CD1c-positive myeloid dendritic cell (primary cell): ENCODE data around the gene CD180.

Experiments
- DNase-seq: peaks from one replicate; pipeline ENCODE4 v3.0.0-alpha.2; 2016; ENCODE audit errors: extremely low spot score

The CD180 gene

DNA sequence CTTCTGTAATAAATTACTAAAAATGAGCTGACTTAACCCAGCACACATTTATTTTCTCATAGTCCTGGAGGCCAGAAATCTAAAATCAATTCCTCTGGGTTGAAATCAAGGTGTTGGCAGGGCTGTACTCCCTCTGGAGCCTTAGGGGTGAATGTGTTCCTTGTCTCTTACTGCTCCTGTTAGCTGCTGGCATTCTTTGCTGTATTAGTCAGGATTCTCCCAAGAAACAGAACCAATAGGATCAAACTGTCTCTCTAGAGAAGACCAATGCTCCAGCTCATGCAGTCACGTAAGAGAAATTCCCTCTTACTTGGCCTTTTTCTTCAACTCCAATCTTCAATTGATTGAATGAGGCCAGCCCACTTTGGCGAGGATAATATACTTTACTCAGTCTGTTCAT is 15.3 kb upstream of the CD180 start:
- peak; percentile 0 for DNase-seq

DNA sequence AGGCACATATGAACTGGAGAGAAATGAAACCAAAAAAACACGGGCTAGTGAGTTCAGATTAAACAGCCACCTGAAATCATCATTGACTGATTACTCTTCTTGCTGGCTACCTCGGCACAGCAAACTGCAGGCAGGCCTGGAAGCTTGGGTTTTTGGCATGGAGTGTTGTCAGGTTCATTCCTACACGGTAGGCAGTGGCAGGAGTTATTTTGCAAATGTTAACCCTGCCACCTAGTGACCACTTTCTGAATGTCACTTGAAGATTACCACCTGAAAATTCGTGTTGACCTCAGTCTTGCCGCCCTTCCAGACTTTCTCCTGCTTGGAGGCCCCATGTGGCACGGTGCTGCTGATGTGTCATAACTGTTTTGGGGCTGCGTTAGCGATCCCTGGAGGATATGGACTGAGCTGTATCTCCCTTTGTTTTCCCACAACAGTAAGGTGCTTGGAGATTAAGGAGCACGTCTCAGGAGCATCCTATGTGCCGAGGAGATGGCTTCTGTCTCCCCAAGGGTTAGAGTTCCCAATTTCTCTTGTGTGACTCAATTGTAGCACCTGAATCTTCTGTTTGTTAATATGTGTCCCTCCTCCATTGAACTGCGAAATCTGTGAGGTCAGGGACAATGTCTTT is 12.7 kb upstream of the CD180 start:
- peak; percentile 84 for DNase-seq

DNA sequence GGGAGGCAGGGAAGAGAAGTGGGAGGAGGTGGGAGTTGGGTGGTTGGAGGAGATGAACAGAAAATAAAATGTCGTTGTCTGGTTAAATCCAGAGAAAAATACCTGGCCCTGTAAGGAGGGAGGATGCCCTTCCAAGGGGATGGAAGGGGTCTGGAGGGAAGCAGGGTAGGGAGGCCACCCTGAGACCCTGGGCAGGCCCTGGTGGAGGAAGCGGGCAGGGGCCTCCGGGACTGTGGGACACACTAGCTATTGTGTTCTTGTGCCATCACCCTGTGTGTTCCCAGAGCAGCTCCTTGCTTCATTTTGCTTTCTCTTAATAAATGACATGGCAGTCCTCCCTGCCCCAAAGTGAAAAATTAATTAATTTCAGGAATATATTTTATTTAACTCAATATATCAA is 11.8 kb upstream of the CD180 start:
- DNase-seq: peak; percentile 1

DNA sequence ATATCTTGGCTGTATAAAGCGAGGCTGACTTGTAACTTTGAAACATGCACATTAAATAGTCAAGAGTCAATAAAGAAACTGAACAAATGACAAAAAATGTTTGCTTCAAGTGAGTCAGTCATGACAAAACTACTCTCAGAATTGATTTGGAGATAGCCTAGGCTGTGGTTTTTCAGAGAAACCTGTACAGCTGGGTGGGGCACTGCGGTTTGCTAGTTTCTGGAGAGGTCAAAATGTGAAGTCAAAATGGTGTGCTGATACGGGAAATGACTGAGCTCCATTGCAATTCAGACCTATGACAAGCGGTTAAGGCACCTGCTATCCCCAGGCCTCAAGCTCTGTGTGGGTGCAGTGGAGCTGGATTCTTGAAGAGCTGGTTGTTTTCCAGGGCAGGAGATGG is 10.3 kb upstream of the CD180 start:
- peak; percentile 90 for DNase-seq

DNA sequence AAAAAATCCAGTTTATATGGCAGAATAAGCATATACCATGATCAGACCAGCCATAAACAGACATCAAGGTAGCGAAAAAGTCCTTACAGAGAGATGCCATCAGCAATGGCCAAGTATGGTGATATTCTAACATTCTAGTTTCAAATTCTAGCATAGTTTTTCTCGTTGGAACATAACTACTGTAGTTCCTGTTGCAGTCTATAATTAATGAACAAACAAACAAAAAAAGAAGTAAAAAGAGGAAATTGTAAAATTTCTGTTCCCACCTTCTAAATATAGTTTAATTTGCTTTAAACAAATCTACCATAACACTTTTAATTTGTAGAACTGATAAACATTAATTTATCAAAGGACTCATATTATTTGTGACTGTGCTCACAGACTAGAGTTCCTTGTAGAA is 9.9 kb upstream of the CD180 start:
- DNase-seq: peak; percentile 49

DNA sequence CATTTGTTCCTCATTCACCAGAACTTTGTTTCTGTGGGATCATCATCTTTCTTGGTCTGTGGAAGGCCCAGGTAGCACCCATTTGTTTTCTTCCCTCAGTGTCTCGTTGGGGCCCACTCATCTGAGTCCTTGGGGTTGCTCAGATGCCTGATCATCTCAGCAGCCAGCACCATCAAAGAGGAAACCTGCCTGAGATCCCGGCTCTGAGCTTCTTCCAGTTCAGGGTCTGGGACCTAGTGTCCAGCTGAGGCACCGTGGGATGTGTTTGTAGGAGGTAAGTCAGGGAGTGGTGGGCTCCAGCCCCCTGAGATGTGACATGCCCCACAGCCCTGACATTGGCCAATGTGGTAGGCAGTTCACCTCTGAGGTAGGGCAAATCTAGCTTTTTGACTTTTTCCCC is 9.4 kb upstream of the CD180 start:
- no peak for DNase-seq

DNA sequence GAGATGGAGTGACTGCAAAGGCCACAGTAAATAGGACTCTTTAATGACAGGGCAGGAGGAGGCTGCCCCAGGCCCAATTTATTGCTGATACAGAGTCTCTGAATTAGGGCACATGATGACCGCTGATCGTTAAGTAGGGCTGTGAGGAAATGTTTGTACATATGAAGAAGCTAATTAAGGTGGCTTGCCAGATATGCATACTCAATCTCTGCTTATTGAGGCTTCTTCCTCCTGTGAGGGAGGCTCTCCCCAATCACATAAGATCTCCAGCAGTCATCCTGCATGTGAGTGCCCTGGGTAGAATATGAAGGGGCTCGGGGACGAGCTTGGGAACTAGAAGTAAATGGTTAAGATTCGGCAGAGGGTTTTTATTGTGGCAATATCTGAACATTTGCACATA is 8.2 kb upstream of the CD180 start:
- peak; percentile 8 for DNase-seq

DNA sequence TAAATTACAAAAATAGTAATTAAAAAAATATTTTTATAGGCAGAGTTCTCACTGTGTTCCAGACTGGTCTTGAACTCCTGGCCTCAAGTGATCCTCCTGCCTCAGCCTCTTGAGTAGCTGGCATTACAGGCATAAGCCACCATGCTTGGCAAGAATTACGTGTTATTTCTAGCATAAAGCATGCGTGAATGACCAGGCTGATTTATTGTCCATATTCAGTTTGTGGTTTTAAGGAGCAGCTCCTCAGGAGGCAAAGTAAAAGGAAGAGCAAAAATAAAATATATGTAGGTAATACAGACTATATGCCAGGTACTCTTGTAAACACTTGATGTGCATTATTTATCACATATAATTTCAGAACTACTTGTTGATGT is 7.1 kb upstream of the CD180 start:
- peak; percentile 8 for DNase-seq

DNA sequence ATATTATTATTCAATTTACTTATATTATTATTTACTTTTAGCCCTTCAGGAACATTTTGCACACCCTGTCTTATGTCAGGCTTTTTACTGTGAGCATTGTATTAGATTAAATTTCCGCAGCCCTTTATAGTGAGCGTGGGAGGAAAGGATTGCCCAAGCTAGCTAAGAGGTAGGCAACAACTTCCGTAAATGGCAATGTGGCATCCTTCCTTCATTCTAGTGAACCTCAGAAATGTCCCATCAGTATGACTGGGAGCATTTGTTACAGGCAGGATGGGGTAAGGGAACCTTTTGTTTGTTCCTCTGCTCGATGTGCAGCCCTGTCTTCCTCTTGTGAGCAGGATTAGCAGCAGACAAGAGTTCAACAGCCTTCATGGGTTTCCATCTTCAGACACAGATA is 6.2 kb upstream of the CD180 start:
- DNase-seq: peak; percentile 93

DNA sequence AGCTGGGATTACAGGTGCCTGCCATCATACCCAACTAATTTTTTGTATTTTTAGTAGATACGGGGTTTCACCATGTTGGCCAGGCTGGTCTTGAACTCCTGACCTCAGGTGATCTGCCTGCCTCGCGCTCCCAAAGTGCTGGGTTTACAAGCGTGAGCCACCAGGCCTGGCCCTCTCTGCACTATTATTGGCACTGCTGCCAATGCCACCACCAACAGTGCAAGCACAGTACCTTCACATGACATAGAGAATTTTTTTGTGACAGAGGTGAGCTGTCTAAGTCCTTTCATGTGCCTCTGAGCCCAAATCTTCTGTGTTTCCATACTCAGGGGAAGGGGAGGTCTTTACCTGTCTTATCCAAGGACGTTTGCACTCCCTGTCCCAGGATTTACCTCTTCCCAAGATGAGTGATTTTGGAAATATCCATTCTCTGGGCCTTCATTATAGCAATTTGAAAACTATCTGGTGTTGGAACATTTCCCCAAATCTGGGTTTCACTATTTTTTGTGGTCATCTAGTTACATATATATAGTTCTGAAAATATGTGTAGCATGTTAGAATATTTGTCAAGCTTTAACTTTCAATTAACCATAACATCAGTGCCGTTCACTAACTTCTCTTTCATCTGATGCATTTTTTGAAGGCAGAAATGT is 5.4 kb upstream of the CD180 start:
- DNase-seq: peak; percentile 38

DNA sequence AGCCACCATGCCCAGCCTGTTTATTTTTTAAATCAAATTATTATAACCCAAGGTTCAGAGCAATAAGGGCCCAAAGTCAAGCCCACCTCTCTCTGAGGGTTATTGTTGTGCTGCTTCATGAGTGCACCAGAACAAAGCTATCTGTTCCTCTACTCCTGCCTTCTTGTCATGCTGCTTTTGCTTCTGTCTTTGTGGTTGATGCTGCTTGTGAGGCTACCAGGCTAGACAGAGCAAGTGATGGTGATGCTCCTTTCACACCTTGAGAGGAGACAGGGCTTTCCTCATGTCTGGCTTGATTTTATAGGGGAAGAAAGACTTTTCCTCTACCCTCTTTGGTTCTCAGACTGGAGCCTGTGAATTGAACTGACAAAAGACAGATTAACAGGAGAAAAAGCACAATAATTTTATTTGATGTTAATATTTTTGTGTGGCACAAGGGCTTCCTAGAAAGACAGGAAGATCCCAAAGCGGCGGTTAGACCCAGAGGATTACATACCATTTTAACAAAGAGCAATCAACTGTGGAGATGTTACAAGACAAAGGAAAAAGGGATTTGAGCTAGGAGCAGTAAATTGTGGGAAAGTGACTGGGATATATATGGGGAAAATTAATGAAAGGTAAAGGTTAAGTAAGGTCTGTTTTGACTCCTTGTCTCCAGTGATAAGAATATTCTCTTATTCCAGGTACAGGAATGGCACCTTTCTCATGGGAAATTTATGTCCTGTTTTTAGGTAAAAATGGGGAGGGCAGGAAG is 4.4 kb upstream of the CD180 start:
- no peak for DNase-seq

DNA sequence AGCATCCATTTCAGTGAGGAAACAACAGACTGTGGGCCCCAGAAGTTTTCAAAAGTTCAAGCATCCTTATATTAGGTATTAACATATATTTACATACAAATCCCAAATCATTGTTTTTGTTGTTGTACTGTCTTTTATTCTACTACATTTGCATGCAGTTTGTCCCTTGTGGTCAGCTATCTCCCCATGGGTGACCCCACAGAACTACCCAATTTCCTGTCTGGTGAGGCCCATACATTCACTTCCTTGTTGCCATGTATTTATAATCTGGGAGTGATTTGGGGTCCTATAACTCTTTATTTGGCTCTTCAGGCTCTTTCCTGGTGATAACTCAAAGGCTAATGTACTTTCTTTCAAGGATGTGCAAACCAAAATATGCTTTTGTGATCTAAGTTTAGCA is 3.3 kb upstream of the CD180 start:
- peak; percentile 15 for DNase-seq

DNA sequence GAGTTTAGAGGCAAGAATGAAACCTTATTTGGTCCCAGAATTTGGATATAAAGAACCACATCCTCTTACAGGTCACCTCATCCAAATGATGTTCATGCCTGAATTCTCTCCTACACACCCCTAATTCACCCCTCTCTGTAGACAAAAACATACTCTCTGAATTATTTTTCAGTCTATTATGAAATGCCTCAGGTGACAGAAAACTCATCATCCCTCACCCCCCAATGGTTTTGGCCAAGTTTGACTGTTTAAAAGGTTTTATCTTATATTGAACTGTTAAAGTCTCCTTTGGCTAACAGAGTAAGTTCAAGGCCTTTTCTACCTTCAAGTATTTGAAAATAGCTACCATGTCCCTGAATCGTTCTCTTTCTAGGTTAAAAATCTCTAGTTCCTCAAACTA is 2.3 kb upstream of the CD180 start:
- peak; percentile 24 for DNase-seq

DNA sequence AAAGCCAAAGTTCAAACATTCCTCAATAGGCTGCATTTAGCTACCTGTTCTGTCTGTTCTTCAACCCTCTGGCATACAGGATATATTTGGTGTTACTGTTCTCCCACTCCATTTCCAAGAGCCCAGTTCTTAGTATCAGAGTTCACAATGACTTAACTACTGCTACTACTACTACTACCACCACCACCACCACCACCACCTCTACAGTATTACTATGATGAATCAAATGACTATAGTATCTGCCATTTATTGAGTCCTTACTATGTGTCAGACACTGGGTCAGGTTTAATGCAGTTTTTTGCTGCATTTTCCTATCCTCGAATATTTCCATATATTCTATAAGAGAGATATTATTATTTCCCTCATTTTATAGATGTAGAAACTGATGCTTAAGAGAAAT is 937 bp upstream of the CD180 start:
- DNase-seq: no peak

DNA sequence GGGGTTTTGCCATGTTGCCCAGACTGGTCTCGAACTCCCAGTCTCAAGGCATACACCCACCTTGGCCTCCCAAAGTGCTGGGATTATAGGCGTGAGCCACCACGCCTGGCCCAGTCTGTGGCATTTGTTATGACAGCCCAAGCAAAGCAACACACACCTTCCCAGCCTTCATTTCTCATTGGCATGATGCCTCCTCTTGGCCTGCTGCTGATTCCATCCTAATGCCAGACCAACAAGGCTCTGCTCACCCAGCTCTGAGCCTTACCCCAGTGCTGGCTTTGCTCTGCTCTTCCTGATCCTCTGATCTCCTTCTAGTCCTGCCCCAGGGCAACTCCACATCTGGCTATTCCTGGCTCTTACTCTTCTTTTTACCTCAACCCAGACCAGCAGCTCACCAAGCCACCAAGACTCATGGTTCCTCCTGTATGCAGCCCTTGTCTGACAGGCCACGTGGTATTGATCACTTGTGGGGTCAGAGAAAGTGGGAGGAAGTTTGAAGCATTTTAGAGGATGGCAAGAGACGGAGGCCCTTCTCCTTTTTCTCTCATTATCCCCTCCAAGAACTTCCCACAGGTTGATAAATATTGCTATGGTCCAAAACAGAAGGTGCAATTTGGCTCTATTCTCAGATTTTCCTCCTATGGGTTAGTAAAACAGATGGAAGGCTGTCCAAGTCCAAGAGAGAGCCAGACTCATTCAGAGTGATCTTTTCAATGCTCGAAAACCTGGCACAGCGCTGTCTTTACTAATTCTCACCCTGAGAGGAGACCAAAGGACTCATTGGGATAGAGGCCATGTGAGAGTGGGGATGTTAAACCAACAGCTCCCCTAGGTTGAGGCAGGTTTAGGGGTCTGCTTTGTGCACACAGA is 958 bp downstream of the CD180 start:
- peak; percentile 37 for DNase-seq

DNA sequence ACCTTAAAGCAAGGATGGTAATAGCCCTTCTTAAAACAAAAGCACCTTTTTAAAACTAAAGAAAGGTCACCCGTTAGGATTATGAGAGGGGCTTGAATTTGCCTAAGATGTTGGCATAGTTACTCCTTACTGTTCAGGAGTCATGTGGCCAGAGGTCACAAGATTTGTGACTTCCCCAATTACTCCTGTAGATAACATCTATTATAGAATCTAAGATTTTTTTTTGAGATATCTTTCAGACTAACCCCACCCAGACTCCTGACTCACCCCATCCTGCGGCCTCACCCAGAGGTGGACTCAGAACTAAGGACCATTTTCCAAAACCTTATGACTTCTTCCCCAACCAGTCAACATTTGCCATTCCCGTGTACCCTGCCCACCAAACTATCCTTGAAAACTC is 2.4 kb downstream of the CD180 start:
- peak; percentile 73 for DNase-seq

DNA sequence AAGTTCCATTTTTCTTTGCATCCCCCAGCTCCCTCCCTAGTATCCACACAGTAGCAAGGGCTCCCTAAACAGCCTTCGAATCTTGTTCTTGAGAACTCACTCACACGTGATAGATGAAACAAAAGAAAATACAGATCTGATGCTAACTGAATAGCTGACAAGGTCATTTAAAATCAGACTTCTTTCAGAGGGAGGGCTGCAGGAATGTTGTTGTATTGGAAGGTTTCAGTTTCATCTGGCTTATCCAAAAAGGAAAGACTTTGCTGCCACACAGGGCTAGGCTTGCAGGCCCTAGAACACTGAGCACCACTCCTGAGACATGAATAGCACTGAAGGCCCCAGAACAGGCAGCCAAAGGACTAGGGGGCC is 3.2 kb downstream of the CD180 start:
- DNase-seq: no peak

DNA sequence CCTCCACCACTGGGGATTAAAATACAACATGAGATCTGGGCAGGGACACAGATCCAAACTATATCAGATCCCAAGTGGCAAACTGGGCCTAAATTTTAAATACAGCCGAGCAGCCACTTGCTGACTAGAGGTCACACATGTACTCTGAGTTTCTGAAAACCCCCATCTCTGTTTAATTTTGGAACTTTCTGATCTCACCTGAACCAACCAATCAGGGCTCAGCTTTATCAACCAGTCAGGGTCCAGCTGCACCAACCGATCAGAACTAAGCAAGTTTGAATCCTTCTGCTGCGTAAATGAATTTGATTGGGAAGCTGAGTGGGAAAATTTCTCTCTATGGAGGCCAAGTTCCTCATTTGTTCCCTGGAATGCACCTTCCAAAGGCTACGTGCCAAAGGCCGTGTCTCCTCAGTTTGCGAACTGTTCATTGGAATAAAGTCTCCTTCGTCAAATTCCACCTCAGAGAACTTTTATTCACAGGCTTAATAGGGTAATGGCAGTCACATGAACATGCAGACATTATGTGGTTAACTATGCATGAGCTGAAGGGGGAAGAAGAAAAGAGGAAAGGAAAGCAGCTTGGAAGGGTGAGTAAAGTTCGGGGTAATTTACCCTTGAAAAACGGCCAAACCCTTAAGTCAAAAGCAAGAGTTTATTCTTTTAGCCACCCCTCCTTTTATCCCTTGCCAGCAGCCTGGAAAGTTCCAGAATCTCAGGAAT is 3.7 kb downstream of the CD180 start:
- DNase-seq: peak; percentile 88

DNA sequence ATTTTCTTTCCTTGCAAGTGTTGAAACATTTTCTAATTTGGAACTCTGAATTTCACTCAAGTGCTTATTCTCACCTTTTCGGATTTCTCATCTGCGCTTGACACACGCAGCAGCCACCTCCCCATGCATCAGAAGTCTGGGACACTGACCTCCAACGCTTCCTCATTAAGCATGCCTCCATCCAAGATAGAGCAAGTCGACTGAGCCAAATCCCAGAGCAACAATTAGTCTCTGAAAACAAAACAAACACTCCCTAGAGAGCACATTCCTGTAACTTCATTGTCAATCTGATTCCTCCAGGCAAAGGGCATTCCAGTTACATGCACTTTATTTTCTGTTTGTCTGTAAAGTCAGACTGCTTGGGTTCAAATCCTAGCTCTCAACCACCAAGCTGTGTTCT is 5.7 kb downstream of the CD180 start:
- DNase-seq: no peak

DNA sequence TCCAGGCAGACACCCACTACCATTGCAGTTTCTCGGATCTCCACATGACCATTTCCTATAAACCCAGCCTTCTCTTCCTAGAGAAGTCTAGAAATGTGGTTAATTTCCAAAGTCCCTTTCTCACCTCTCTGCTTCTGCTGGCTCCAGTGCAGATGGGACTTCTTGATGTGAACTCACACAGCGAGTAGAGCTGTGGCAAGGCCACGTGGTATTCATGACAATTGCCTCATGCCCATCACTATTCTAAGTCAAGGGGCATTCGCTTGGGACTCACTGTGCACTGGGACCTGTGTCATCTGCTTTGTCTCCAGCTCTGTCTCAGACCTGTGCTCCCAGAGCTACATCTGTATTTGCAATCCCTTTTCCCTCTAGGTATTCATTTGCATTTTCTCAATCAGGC is 6.2 kb downstream of the CD180 start:
- no peak for DNase-seq

DNA sequence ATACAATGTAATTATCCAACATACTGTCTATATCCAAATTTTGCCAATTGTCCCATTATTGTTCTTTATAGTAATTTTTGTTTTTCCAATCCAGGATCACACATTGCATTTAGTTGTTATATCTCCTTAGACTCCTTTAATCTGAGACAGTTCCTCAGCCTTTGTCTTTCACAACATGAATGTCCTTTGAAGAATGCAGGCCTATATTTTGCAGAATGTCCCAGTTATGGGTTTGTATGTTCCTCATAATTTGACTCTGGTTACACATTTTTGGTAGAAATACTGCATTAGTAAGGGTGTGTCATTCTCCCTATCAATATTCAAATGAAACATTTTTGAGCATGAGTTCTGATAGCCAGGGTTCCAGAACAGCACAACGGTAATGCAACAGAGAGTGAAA is 6.7 kb downstream of the CD180 start:
- DNase-seq: peak; percentile 15

DNA sequence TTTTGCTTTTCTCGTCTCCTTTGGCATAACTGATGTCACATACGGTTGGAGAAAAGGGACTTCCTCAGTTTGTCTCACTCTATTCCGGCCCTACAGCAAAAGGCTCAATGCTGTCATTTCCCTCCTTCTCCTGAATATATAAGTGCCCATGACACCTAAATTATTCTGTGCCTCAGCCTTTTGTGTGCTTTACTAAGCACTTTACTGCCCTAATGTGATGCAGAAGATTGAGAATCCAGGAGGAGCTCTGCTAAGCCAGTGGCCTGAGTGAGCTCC is 7.6 kb downstream of the CD180 start:
- peak; percentile 43 for DNase-seq
